SK-N-SH treated with all-trans-retinoic acid at 6 μM for 48 hours (cell line): ENCODE results near the gene MAP2K1.

Source experiments
- ATAC-seq: fragments of 200-7000 bp; cut with Tn5 transposase; 3 replicates; pipeline ENCODE4 v1.9.1; 2020; ENCODE audit warnings: mild to moderate bottlenecking, moderate library complexity
- ARNTL ChIP-seq: fragments of 450-650 bp; formaldehyde crosslinking; IDR thresholded peaks from 2 replicates; pipeline ENCODE4 v1.5.0; 2020; ENCODE audit warnings: low read depth, mild to moderate bottlenecking, moderate library complexity, borderline replicate concordance
- BACH2 ChIP-seq: fragments of 250-450 bp; sonication (Bioruptor Pico); IDR thresholded peaks from 2 replicates; pipeline ENCODE4 v1.9.0; 2021; ENCODE audit warnings: mild to moderate bottlenecking, borderline replicate concordance
- CREB5 ChIP-seq: fragments of 250-450 bp; sonication (Bioruptor Pico); IDR thresholded peaks from 2 replicates; pipeline ENCODE4 v1.5.1; 2020; ENCODE audit warnings: low read depth, mild to moderate bottlenecking, moderate library complexity
- CSDC2 ChIP-seq: fragments of 250-450 bp; sonication (Bioruptor Pico); IDR thresholded peaks from 2 replicates; pipeline ENCODE4 v1.5.0; 2020; ENCODE audit warnings: mild to moderate bottlenecking, moderate library complexity
- CSRNP3 ChIP-seq: fragments of 250-450 bp; sonication (Bioruptor Pico); IDR thresholded peaks from 2 replicates; pipeline ENCODE4 v1.5.1; 2021; ENCODE audit warnings: mild to moderate bottlenecking, moderate library complexity
- ESRRG ChIP-seq: fragments of 250-450 bp; sonication (Bioruptor Pico); IDR thresholded peaks from 2 replicates; pipeline ENCODE4 v1.6.1; 2021; ENCODE audit warnings: mild to moderate bottlenecking
- GLIS3 ChIP-seq: fragments of 250-450 bp; sonication (Bioruptor Pico); IDR thresholded peaks from 2 replicates; pipeline ENCODE4 v1.5.0; 2020; ENCODE audit warnings: mild to moderate bottlenecking, moderate library complexity
- ISL1 ChIP-seq: fragments of 250-450 bp; sonication (Bioruptor Pico); IDR thresholded peaks from 2 replicates; pipeline ENCODE4 v2.1.2; 2022; ENCODE audit warnings: mild to moderate bottlenecking, moderate library complexity
- OSR1 ChIP-seq: fragments of 250-450 bp; sonication (Bioruptor Pico); IDR thresholded peaks from 2 replicates; pipeline ENCODE4 v1.8.0; 2022; ENCODE audit warnings: moderate library complexity, mild to moderate bottlenecking, inconsistent platforms
- PATZ1 ChIP-seq: fragments of 250-450 bp; sonication (Bioruptor Pico); IDR thresholded peaks from 2 replicates; pipeline ENCODE4 v1.8.0; 2020; ENCODE audit warnings: mild to moderate bottlenecking, moderate library complexity, borderline replicate concordance
- POU6F1 ChIP-seq: fragments of 250-450 bp; sonication (Bioruptor Pico); IDR thresholded peaks from 2 replicates; pipeline ENCODE4 v1.8.0; 2021; ENCODE audit warnings: low read depth, mild to moderate bottlenecking, moderate library complexity, borderline replicate concordance
- PPARA ChIP-seq: fragments of 250-450 bp; sonication (Bioruptor Pico); IDR thresholded peaks from 2 replicates; pipeline ENCODE4 v1.5.0; 2020; ENCODE audit warnings: mild to moderate bottlenecking, borderline replicate concordance
- RARB ChIP-seq: fragments of 250-450 bp; sonication (Bioruptor Pico); IDR thresholded peaks from 2 replicates; pipeline ENCODE4 v1.8.0; 2021; ENCODE audit warnings: mild to moderate bottlenecking, moderate library complexity
- SNAI2 ChIP-seq: fragments of 250-450 bp; sonication (Bioruptor Pico); IDR thresholded peaks from 2 replicates; pipeline ENCODE4 v1.5.0; 2020; ENCODE audit warnings: mild to moderate bottlenecking, moderate library complexity
- TCF4 ChIP-seq: fragments of 250-450 bp; sonication (Bioruptor Pico); IDR thresholded peaks from 2 replicates; pipeline ENCODE4 v1.8.0; 2021; ENCODE audit warnings: mild to moderate bottlenecking, moderate library complexity, borderline replicate concordance
- TOX ChIP-seq: fragments of 250-450 bp; sonication (Bioruptor Pico); IDR thresholded peaks from 2 replicates; pipeline ENCODE4 v1.8.0; 2021; ENCODE audit warnings: mild to moderate bottlenecking, moderate library complexity, borderline replicate concordance
- TSHZ2 ChIP-seq: fragments of 250-450 bp; sonication (Bioruptor Pico); IDR thresholded peaks from 2 replicates; pipeline ENCODE4 v1.5.0; 2020; ENCODE audit warnings: mild to moderate bottlenecking, moderate library complexity
- ZC3H10 ChIP-seq: fragments of 250-450 bp; sonication (Bioruptor Pico); IDR thresholded peaks from 2 replicates; pipeline ENCODE4 v1.5.1; 2021; ENCODE audit warnings: mild to moderate bottlenecking, moderate library complexity
- ZFP3 ChIP-seq: fragments of 250-450 bp; sonication (Bioruptor Pico); IDR thresholded peaks from 2 replicates; pipeline ENCODE4 v1.5.0; 2020; ENCODE audit warnings: mild to moderate bottlenecking, moderate library complexity
- ZFP30 ChIP-seq: fragments of 450-650 bp; formaldehyde crosslinking; IDR thresholded peaks from 2 replicates; pipeline ENCODE4 v1.5.0; 2022; ENCODE audit warnings: mild to moderate bottlenecking, moderate library complexity
- ZNF565 ChIP-seq: fragments of 450-650 bp; formaldehyde crosslinking; conservative IDR thresholded peaks from 2 replicates; pipeline ENCODE4 v1.5.0; 2020; ENCODE audit warnings: low read depth, mild to moderate bottlenecking, moderate library complexity
- ZNF70 ChIP-seq: fragments of 450-650 bp; formaldehyde crosslinking; IDR thresholded peaks from 2 replicates; pipeline ENCODE4 v1.5.0; 2020; ENCODE audit warnings: mild to moderate bottlenecking, moderate library complexity
- ZNF8 ChIP-seq: fragments of 450-650 bp; formaldehyde crosslinking; IDR thresholded peaks from 2 replicates; pipeline ENCODE4 v1.5.0; 2020; ENCODE audit warnings: mild to moderate bottlenecking, moderate library complexity

MAP2K1 gene

GRCh38 chr15:66497502-66498455 is 111.1 kb downstream of the MAP2K1 start, which contains the start of gene SNAPC5:
SNAPC5 (minus strand) TSS chr15:66497762; CDS start chr15:66497731, 31 bp downstream.
- TF ChIP-seq PATZ1 (CRISPR knock-in tag) (peak; percentile 76; the same call in 1 of the 2 replicates), GLIS3 (CRISPR knock-in tag) (peak; percentile 98), ZFP3 (CRISPR knock-in tag) (no peak; the same call in 1 of the 2 replicates), CSRNP3 (CRISPR knock-in tag) (peak; percentile 87), ZNF8 (CRISPR knock-in tag) (no peak), ZNF70 (CRISPR knock-in tag) (peak; percentile 45; the same call in 1 of the 2 replicates), CREB5 (CRISPR knock-in tag) (no peak; the same call in none of the 2 replicates), RARB (CRISPR knock-in tag) (peak; percentile 57), CSDC2 (CRISPR knock-in tag) (0 out of 2 replicates have a peak, but pooled peaks have one; percentile 42), ARNTL (CRISPR knock-in tag) (peak; percentile 63; the same call in 1 of the 2 replicates), POU6F1 (CRISPR knock-in tag) (no peak), TOX (CRISPR knock-in tag) (peak; percentile 62), BACH2 (CRISPR knock-in tag) (no peak), ZFP30 (0 out of 2 replicates have a peak, but pooled peaks have one; percentile 14), ESRRG (CRISPR knock-in tag) (peak; percentile 73), ISL1 (no peak), ZC3H10 (peak; percentile 46; the same call in 1 of the 2 replicates), PPARA (CRISPR knock-in tag) (0 out of 2 replicates have a peak, but pooled peaks have one; percentile 31), SNAI2 (CRISPR knock-in tag) (no peak), OSR1 (CRISPR knock-in tag) (no peak), TCF4 (CRISPR knock-in tag) (no peak; the same call in none of the 2 replicates), TSHZ2 (peak; percentile 80), ZNF565 (CRISPR knock-in tag) (peak; percentile 78; the same call in 1 of the 2 replicates)
- ATAC-seq, result peak; percentile 88
